Stimulated activated CD4-positive, alpha-beta T cell treated with anti-CD3 and anti-CD28 coated beads, TNF-alpha, amount 100 ng/mL, for 24 hours (primary cell): ENCODE measurements around the gene UQCC3.
"Not testable (repeated sequence)": the region's sequence is repeated elsewhere in the genome, so short reads cannot be mapped to it uniquely, and the experiment has no call there.

Experiments
- DNase-seq, 3 experiments: peaks; one replicate each; pipeline ENCODE4 v3.0.0-alpha.2; 2020; ENCODE audit warnings: low read depth in 3 of 3

The UQCC3 gene

GRCh38 chr11:62665599-62666258 is 5.7 kb upstream of the UQCC3 start:
- DNase-seq: peak; percentile 38 to 55 (median 43)

- no peak for DNase-seq
Observed at GRCh38 chr11:62666259-62666926, 5.1 kb upstream of the UQCC3 start.

DNA sequence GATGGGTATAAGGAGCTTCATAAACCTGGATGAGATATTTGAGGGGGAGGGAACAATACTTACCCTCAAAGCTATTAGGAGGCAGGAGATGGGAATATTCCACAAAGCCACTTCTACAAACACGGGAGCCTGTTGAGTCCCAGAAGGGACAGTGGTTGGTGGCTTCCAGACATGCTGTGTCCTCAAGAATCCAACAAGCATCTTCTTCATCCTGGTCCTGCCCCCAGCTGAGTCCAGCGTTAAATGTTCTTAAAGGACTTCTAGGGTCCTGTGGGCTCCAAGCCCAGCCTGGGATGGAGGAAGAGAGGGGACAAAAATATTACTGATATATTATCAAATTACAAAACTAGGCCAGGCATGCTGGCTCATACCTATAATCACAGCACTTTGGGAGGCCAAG is 4.0 kb upstream of the UQCC3 start:
- DNase-seq: no peak

GRCh38 chr11:62669420-62670161 is 1.9 kb upstream of the UQCC3 start:
- no peak for DNase-seq

DNA sequence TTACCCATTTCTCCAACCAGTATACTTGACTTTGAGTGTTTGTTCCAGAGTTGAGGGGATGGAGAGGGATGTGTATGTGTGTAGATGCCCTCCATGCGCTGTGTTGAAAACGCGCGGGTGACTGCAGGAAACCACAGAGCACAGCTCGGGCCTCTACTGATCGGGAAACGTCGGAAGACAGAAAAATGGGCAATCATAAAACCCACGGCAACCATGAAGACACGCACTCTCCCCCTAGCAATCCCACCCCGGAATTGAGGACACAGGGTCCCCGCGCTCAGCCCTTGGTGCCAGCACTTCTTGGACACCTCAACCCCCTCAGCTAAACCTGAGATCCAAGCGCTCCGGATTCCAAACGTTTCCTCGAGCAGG is 251 bp upstream of the UQCC3 start:
- no peak for DNase-seq

GRCh38 chr11:62673196-62673525 is 1.7 kb downstream of the UQCC3 start:
- no peak for DNase-seq

GRCh38 chr11:62675415-62675814 is 3.9 kb downstream of the UQCC3 start:
- not testable (repeated sequence) for DNase-seq

GRCh38 chr11:62676698-62677097 is 5.2 kb downstream of the UQCC3 start:
- no peak for DNase-seq

GRCh38 chr11:62677156-62677555 is 5.7 kb downstream of the UQCC3 start:
- no peak for DNase-seq

- no peak for DNase-seq
Observed at GRCh38 chr11:62677714-62678113, 6.2 kb downstream of the UQCC3 start.

GRCh38 chr11:62678433-62678769 is 6.9 kb downstream of the UQCC3 start:
- no peak for DNase-seq

GRCh38 chr11:62678770-62679696 is 7.6 kb downstream of the UQCC3 start, which contains the start of gene UBXN1:
Gene UBXN1, minus strand, starts transcription at chr11:62679073. Its CDS starts 150 bp downstream, at chr11:62678923.
- DNase-seq: peak; percentile 76 to 86 (median 83)

DNA sequence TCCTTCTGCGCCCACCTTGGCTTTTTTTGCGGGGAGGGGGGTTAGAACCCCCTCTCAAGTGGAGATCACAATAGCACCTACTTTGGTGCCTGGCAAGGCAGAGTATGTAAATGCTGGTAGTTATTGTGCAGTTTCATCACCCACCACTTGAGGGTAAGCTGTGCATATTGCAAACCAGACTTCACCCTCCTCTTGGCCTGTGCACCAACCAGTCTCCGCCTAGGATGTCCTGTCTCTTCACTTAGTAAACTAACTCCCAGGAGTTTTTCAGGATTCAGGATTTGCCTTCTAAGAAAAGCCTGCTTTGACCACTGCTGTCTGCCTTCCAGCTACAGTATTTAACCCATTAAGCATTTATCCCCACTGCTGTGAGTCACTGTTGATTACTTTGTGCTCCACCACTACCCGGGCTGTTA is 9.4 kb downstream of the UQCC3 start:
- DNase-seq: no peak

- DNase-seq: no peak
Observed at GRCh38 chr11:62682518-62682917, 11.0 kb downstream of the UQCC3 start.

DNA sequence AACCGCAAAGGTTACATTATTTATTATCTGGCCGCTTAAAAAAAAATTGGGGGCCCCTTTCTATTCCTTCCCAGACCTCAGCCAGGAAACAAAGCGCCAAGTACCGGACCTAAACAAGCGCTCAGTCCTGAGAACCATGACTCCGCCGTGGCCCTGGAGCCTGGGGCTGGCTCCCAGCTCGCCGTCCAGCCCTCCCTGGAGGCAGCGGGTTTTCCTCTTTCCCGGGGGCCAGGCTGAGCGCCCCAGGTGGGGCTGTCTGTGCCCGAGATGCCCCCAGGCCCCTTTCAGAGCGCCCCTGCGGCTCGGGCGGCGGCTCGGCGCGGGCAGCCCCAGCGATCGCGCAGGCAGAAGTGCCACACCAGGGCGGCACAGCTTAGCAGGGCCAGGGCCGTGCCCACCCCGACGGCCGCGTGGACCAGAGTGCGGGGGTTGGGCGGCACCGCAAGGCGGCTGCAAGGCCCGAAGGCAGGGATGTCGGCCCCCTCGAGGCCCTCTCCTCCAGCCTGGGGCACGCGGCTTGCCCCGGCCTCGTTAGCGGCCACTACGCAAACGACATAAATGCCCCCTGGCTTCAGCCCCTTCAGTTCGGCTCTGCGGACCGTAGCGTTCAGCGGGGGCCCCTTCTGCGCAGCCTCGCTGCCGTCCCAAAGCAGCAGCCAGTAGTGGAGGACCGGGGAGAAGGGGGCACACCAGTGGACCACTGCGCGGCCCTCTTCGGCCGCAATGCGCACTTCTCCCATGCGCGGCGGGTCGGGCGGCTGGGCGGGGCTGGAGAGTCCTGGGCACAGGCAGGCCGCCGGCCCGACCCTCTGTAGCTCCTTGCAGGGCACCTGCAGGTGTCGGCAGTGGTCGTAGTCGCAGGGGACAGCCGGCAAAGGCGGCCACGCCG is 16.3 kb downstream of the UQCC3 start:
- no peak for DNase-seq

DNA sequence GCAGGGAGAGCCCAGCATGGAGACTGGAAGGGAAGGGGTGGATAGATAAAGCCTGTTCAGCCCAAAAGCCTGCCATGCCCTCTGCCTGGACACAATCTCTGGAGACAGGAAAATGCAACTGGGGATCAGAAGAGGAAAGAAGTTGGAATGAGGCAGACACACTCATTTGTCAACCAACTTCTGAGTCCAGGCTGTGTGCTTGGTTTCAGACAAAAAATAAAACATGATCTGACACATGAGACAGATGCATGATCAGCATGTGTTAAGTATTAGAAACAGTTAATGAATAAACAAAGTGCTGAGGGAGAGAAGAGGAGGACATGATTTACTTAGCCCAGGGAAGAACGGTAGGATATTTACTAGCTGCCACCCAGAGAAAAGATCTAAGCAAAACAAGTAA is 17.0 kb downstream of the UQCC3 start:
- DNase-seq: no peak

- no peak for DNase-seq
Observed at GRCh38 chr11:62689421-62690183, 18.1 kb downstream of the UQCC3 start, which contains the start of gene LRRN4CL. Gene LRRN4CL, minus strand, starts transcription at chr11:62689530. Its CDS starts 1,022 bp downstream, at chr11:62688508.

DNA sequence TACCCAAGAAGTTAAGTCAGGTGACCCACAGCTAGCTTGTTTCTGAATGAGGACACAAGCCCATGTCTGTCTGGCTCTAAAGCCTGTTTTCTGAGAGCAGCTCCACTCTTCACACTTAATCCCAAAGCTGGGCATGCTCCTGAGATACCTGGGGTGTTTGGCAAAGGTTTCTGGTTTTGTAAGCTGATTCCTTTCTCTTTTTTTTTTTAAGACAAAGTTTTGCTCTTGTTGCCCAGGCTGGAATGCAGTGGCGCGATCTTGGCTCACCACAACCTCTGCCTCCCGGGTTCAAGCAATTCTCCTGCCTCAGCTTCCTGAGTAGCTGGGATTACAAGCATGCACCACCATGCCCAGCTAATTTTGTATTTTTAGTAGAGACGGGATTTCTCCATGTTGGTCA is 22.2 kb downstream of the UQCC3 start:
- DNase-seq: not testable (repeated sequence)

DNA sequence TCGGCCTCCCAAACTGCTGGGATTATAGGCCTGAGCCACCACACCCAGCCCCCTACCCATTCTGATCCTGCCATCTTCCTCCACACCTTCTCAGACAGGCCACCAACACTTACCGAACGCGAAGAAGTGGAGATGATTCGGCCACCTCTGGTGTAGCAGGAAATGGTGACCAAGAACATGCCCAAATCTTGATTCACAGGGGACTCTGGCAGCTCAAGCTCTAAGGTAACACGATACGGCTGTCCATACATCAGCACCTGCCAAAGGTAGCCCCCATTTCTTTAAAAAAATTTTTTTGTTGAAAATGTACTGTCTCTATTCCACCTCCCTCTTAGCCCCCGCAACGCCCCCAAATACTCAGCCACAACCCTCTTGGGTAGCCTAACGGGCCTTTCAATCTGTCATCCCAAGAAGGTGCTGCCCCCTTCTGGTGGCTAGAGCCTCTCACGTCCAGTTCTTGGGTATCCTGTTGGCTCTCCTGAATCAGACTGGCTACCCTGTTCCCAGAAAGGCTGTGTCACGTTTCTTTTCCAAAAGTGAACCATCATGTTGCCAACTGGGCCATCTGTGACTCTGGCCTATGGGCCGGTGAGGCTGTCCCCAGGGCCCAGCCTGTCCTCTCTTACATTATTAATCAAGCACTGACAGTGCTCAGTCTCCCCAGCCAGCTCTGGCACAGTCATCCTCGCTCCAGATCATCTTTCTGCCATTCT is 23.1 kb downstream of the UQCC3 start:
- peak; percentile 55 to 67 (median 67) for DNase-seq
